NCI-H1048 (cell line): Measurements from ENCODE around the gene ABCC5.
A peak's percentile ranks its signal among the peaks of the same experiment; 100 is the strongest.
"Not testable (repeated sequence)": the region's sequence is repeated elsewhere in the genome, so short reads cannot be mapped to it uniquely, and the experiment has no call there.

Experiments used
- DNase-seq: peaks from one replicate; lab custom pipeline; 2025; lab: John Stamatoyannopoulos, UW

Gene ABCC5

GRCh38 chr3:184017672-184018423, at the start of gene ABCC5:
ABCC5 (minus strand) TSS chr3:184017884; CDS start chr3:184014392, 3,492 bp downstream.
- peak; percentile 87 for DNase-seq

DNA sequence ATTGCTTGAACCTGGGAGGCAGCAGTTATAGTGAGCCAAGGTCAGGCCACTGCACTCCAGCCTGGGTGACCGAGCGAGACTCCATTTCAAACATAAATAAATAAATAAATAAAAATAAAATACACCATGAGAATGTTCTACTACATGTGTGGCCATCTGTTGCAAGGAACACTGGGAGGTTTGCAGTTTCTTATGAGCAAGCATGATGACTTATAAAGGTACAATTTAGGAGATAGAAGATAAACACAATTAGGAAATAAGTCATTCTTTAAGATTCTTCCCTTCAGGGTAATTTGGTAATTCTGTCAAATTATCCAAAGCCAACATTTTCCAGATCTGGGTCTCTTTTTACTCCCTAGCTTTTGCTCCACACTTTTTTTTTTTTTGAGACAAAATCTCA, 48.5 kb upstream of the ABCC5 start:
- no peak for DNase-seq

GRCh38 chr3:184062637-184063036, 45.0 kb upstream of the ABCC5 start:
- DNase-seq = no peak

GRCh38 chr3:184059424-184059823, 41.7 kb upstream of the ABCC5 start:
- DNase-seq = no peak

DNA sequence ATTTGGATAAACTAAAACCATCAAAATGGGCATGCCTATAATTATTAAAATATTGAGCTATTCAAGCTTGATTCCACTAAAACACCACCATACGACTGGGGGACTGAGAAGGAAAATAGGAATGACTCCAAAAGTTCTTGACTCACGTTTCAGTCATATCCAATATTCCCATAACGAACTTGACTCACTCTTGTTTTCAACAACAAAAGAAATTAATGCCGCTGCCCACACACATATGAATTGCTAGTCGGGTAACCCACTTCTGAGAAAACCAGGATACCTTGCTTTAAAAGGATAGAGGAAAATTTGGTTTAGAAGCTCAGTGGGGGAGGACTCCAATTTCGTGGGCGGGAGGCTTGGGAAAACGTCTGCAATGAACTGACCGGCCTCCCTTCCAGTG, 40.3 kb upstream of the ABCC5 start:
- DNase-seq = no peak

GRCh38 chr3:184052767-184053166, 35.1 kb upstream of the ABCC5 start, which contains the start of gene HTR3C:
HTR3C (plus strand) TSS chr3:184053047; CDS start chr3:184053081, 34 bp downstream.
- no peak for DNase-seq

GRCh38 chr3:184050217-184050847, 32.6 kb upstream of the ABCC5 start:
- no peak for DNase-seq

DNA sequence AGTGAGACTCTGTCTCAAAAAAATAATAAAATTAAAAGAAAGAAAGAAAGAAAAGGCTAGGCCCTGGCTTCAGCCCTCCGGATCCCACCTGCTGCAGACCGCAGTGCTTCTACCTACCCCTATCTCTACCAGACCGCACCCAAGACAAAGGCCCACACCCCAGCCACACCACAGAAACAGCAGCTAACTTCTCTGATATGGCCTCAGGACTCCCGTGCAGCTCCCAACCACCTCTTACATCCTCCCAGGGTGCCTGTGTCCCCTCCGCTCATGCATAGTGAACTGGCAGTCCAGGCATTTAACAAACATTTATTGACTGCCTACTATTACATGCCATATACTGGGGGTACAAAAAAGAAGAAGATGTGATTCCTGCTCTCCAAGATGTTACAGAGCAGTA, 28.3 kb upstream of the ABCC5 start:
- no peak for DNase-seq

DNA sequence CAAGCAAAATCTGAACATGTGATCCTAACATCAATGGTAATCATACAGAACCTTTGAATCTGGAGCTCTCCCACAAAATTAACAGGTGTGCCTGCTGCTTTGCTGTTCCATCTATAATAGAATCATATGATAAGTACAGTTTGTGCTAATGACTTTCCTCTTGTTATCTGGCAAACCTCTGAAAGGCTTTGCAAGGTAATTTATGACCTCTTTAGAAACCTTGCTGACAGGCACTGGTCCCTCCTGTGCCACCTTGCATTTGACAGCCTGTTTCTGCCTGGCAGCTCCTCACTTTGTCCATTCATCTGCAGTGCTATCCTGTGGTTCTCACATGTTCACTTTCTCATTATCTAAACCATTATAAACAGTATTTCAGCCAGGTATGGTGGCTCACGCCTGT, 24.9 kb upstream of the ABCC5 start:
- DNase-seq = no peak

GRCh38 chr3:184040010-184040409, 22.3 kb upstream of the ABCC5 start:
- no peak for DNase-seq

- DNase-seq = no peak
Observed at GRCh38 chr3:184039414-184039813, 21.7 kb upstream of the ABCC5 start.

DNA sequence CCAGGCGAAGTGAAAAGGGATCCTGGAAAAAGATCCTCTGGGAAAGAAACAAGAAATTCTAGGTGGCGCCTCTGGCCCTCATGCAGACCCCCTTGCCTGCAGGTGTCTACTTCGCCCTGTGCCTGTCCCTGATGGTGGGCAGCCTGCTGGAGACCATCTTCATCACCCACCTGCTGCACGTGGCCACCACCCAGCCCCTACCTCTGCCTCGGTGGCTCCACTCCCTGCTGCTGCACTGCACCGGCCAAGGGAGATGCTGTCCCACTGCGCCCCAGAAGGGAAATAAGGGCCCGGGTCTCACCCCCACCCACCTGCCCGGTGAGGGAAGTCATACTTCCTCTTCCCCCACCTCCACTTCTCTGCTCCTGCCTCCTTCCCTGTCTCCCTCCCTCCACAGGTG, 20.6 kb upstream of the ABCC5 start:
- DNase-seq = not testable (repeated sequence)

DNA sequence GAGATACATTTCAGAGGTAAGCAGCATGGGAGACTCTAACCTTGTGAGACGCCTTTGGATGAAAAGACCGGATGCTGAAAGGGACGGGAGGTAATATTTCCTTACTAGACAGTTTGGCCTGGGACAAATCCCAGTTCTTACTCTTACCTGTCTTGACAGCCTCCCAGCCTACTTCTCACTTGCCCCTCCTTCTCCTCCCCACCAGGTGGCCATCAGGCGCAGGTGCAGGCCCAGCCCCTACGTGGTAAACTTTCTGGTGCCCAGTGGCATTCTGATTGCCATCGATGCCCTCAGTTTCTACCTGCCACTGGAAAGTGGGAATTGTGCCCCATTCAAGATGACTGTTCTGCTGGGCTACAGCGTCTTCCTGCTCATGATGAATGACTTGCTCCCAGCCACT, 20.1 kb upstream of the ABCC5 start:
- DNase-seq = no peak

DNA sequence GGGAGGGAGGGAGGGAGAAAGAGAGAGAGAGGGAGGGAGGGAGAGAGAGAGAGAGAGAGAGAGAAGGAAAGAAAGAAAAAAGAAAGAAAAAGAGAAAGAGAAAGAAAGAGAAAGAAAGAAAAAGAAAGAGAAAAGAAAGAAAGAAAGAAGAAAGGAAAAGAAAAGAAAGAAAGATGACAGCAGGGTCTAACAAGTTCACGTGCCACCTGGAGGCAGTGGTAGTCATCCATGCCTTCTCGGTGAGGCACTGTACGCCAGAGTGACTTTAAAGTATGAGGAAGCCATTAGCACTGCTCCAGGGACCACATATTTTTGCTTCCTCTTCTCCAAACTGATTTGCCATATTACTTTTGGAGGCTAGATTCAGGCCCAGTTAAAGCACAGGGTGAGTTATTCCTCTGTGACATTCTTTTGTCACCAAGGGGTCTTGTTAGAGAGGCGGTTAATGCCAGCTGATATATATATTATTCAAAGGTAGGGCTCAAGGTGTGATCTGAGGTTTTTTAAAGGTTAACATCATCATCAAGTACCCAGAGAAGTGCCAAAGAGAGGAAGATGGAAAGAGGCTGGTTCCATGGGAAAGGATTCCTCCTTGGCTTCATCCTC, 13.6 kb upstream of the ABCC5 start, which contains the start of gene HTR3D:
HTR3D (plus strand) TSS at position 556 of the 606 bp plus-strand sequence; CDS start at position 556, 0 bp downstream.
- no peak for DNase-seq

DNA sequence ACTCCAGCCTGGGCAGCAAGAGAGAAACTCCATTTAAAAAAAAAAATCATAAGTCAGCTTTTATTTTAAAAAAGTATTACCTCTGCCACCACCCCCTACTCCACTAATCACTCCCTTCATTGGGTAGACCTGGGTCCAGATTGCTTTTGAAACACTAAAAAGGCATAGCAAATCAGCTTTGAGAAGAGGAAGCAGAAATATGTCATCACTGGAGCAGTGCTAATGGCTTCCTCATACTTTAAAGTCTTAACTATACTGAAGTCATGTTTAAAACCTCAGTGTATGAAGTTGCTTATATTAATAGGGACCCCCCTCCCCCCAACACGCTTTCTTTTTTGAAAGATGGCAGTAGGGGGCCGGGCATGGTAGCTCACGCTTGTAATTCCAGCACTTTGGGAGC, 12.9 kb upstream of the ABCC5 start:
- DNase-seq = no peak

DNA sequence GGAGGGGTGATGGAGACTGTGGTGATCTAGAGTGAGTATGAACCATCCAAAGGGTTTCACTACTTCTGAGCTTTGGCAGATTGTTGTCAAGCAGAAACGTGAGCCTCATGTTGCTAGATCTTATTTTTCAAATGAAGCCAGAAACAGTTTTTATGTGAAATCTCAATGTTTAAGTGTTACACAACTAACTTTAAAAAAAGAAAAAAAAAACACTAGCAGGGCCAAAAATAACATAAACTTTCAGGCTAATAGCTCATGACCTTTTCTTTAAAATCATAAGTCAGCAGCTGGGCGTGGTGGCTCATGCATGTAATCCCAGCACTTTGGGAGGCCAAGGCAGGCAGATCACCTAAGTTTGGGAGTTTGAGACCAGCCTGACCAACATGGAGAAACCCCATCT, 11.8 kb upstream of the ABCC5 start:
- no peak for DNase-seq

- not testable (repeated sequence) for DNase-seq
Observed at GRCh38 chr3:184028275-184028890, 10.7 kb upstream of the ABCC5 start.

DNA sequence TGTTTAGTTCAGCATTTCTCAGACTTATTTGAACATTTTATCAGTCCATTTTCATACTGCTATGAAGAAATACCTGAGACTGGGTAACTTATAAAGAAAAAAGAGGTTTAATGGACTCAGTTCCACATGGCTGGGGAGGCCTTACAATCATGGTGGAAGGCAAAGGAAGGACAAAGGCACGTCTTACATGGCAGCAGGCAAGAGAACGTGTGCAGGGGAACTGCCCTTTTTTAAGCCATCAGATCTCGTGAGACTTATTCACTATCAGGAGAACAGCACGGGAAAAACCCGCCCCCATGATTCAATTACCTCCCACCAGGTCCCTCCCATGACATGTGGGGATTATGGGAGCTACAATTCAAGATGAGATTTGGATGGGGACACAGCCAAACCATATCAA, 7.6 kb upstream of the ABCC5 start:
- DNase-seq = not testable (repeated sequence)

DNA sequence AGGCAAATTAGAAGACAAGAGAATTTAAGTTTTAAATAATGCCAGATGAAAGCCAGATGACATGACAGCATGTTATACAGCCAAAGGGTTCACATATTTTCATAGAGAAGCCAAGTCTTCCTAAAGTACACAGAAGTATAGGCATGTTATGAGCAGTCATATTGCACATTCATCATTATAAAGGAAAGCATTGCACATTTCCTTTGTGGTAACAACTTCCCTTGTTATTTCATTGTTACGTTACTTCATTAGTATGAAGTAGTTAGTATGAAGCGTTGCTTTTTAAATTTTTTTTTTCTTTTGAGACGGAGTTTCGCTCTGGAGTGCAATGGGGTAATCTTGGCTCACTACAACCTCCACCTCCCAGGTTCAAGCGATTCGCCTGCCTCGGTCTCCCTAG, 4.6 kb upstream of the ABCC5 start:
- no peak for DNase-seq

DNA sequence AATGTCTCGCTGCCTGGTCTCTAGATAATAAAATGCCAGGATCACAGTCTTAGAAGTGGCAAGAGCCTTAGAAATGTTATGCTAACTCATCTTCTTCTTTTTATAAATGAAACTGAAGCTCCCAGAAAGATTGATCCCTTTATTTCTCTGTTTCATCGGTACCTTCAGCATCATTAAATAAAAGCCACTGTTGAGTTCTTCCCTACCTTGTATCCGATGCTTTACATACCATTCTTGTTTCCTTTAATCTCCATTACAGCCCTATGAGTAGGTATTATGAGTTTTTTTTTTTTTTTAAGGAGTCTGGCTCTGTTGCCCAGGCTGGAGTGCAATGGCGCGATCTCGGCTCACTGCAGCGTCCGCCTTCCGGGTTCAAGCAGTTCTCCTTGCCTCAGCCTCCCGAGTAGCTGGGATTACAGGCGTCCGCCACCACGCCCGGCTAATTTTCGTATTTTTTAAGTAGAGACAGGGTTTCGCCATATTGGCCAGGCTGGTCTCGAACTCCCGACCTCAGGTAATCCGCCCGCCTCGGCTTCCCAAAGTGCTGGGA, 815 bp upstream of the ABCC5 start:
- no peak for DNase-seq

DNA sequence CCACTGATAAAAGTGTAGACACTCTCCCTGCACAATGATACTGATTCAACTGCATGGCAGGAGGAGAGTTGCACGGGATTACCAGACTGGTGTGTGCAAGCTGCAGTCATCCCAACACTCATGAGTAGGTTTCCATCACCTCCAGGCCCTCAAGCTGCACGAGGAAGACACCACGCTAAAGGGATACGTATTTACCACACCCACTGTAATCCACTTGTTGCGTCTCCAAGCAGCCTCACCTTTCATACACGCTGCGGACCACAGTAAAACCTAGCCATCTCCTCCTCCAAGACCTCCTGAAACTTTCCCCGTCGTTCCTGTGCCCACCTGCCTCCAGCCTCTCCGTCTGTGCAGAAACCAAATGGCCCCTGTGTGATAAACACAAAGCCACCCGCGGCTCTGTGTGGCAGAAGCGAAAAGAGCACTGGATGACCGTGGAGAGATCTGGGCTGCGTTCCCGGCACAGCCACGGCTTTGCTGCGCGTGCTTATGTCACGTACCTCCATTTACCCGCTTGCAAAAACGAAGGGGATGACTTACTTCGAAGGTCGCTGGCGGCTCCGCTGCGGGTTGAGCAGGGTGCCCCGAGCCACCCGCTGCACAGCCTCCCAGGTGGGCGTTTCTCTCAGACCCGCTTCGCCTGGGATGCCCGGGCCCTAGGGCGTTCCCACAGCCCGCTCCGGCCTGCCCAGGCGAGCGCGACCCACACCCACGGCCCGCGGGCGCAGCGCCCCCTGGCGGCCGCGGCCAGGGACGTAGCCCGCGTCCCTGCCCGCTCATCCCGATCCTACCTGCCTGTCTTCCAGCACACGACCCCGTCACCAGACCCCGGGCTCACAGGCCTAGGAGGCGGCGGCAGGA, 643 bp downstream of the ABCC5 start:
- DNase-seq = peak; percentile 29
